ENCODE data around the gene ATF4. TPM values are rescaled to one million over a fixed set of nuclear protein-coding genes. Genes with fewer than 3 reads are reported as not detected.
A peak's percentile ranks its signal among the peaks of the same experiment; 100 is the strongest.

Gene ATF4
- total RNA-seq, 1 experiment from 2014 or later: 230 TPM

DNA sequence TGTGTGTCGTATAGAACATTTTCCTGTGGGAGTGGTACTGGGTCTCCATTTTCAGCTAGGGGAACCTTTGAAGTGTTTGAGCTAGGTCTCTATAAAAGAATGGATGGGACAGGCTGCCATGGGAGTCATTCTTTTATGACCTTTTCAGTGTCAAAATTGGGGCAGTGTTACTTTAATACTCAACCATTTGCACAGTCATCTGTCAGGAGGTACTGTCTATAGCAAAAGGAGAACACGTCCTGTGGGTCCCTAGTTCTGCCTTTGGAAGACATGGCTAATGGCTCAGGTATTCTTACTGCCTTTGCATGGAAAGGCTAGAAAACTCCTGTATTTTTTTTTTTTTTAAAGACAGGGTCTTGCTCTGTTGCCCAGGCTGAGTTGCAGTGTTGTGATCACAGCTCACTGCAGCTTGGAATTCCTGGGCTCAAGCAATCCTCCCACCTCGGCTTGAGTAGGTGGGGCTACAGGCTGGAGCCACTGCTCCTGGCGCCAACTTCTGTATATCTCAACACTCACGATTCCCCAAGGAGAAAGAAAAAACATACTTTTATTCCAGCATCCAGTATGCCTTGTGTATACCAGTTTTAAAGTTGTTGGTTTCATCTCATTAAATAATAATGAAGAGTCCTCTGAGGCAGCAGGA, 2.1 kb upstream of the ATF4 start:
- H2AFZ ChIP-seq (ENCODE audit: low read length): no peak overlapping the region
- H3F3A ChIP-seq (ENCODE audit: low read length, unreplicated experiment): peaks cover 18% of the 10 kb centered on the region
- ChIA-PET CTCF (interaction anchor here (1.3 kb wide), 1 partner anchor 22 kb away, joined by 4 read pairs; no protein-coding TSS in a partner anchor), POLR2A (ENCODE audit: unreplicated experiment) (no interaction called here)
- peak overlapping the region; percentile 93 for H3K4me2 ChIP-seq (ENCODE audit: low read length)
- H4K20me1 ChIP-seq (ENCODE audit: low read length): peaks cover 32% of the 10 kb centered on the region
- peaks cover 17% of the 10 kb centered on the region for H3K4me1 ChIP-seq (ENCODE audit: insufficient read depth, low read length)
- intact Hi-C loops (cut with micrococcal nuclease): no loop called here
- peaks cover 40% of the 10 kb centered on the region for H3K36me3 ChIP-seq (ENCODE audit: low read depth, low read length)
- no peaks in the 10 kb centered on the region for H3K9me2 ChIP-seq (replicated peaks; ENCODE audit: low read length)
- H3K27ac ChIP-seq (ENCODE audit: low read length): no peak overlapping the region
- DNase-seq: no peak
- H3K9me3 ChIP-seq (ENCODE audit: low read length): no peaks in the 10 kb centered on the region
- H3K4me3 ChIP-seq (ENCODE audit: low read length): peak overlapping the region; percentile 99
- no peak for TF ChIP-seq EZH2phosphoT487 (IDR thresholded peaks at IDR 0.05; ENCODE audit: borderline replicate concordance, low read length)
- TF ChIP-seq EZH2 (IDR thresholded peaks at IDR 0.05; ENCODE audit: low read length, unreplicated experiment): no peak
- TF ChIP-seq, protein P1, sequence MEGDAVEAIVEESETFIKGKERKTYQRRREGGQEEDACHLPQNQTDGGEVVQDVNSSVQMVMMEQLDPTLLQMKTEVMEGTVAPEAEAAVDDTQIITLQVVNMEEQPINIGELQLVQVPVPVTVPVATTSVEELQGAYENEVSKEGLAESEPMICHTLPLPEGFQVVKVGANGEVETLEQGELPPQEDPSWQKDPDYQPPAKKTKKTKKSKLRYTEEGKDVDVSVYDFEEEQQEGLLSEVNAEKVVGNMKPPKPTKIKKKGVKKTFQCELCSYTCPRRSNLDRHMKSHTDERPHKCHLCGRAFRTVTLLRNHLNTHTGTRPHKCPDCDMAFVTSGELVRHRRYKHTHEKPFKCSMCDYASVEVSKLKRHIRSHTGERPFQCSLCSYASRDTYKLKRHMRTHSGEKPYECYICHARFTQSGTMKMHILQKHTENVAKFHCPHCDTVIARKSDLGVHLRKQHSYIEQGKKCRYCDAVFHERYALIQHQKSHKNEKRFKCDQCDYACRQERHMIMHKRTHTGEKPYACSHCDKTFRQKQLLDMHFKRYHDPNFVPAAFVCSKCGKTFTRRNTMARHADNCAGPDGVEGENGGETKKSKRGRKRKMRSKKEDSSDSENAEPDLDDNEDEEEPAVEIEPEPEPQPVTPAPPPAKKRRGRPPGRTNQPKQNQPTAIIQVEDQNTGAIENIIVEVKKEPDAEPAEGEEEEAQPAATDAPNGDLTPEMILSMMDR (conservative IDR thresholded peaks at IDR 0.05; ENCODE audit: low read depth, low read length): no peak
- H3K79me2 ChIP-seq (ENCODE audit: low read length): peaks cover 55% of the 10 kb centered on the region
- BruUV-seq (replicated peaks): no TSS peak
- no peak overlapping the region for H3K9ac ChIP-seq (ENCODE audit: low read length)
- no peaks in the 10 kb centered on the region for H3K27me3 ChIP-seq (ENCODE audit: low read length)
- ATAC-seq: no peak

DNA sequence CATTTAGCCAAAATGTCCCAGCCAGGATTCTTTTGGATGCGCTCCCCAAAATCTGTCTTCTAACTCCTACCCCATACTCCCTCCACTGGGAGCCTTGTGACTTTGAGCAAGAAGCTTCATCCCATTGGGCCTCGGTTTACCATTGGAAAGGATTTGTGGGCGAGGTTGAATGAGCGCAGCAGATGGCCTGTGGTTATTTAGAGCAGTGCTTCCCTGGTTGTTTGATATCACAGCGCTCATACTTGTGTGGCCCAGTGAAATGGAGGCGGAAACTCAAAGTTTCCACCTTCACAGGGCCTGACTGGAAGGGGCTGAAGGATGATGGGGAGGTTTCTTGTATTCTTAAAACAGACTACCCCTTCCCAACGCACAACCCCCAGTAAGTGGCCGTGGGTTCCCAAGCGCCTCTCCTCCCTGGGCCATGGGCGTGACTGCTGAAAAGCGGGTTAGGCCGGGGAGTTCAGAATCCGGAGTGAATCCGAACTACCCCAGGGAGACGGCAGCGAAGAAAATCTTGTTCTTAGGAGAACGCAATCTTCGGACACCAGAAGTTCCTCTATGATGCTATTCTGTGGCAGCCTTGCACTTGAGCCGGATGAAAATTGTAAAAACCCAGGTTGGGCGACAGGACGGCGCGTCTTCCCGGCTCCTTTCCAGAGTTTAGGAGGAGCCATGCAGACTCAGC, 1.2 kb upstream of the ATF4 start:
- intact Hi-C loops (cut with micrococcal nuclease): no loop called here
- H2AFZ ChIP-seq (ENCODE audit: low read length): peak overlapping the region; percentile 79

More for the DNA sequence above, 1.2 kb upstream of the ATF4 start:
- Histone ChIP-seq H3K27me3 (ENCODE audit: low read length) (no peaks in the 10 kb centered on the region), H3K27ac (ENCODE audit: low read length) (peak overlapping the region; percentile 80), H3K36me3 (ENCODE audit: low read depth, low read length) (peaks cover 33% of the 10 kb centered on the region), H3K4me3 (ENCODE audit: low read length) (peak overlapping the region; percentile 99), H3K9me2 (replicated peaks; ENCODE audit: low read length) (no peaks in the 10 kb centered on the region), H3F3A (ENCODE audit: low read length, unreplicated experiment) (peaks cover 18% of the 10 kb centered on the region), H3K79me2 (ENCODE audit: low read length) (peaks cover 57% of the 10 kb centered on the region), H3K9ac (ENCODE audit: low read length) (peak overlapping the region; percentile 100), H3K9me3 (ENCODE audit: low read length) (no peaks in the 10 kb centered on the region), H3K4me1 (ENCODE audit: insufficient read depth, low read length) (peaks cover 19% of the 10 kb centered on the region), H4K20me1 (ENCODE audit: low read length) (peaks cover 34% of the 10 kb centered on the region), H3K4me2 (ENCODE audit: low read length) (peak overlapping the region; percentile 93)
- POLR2A ChIA-PET (ENCODE audit: unreplicated experiment): interaction anchor here (0.6 to 1.0 kb wide), 2 partner anchors 10 to 510 kb away, joined by 3 to 6 read pairs; no protein-coding TSS in a partner anchor
- CTCF ChIA-PET: interaction anchor here (1.0 kb wide), 1 partner anchor 10 kb away, joined by 14 read pairs; no protein-coding TSS in a partner anchor
- TF ChIP-seq EZH2phosphoT487 (IDR thresholded peaks at IDR 0.05; ENCODE audit: borderline replicate concordance, low read length) (no peak), EZH2 (IDR thresholded peaks at IDR 0.05; ENCODE audit: low read length, unreplicated experiment) (no peak)
- TF ChIP-seq, protein P1 (conservative IDR thresholded peaks at IDR 0.05; ENCODE audit: low read depth, low read length): no peak
- TSS peak; percentile 80 for BruUV-seq (replicated peaks)
- DNase-seq: peak; percentile 33
- ATAC-seq: peak; percentile 16
